ENCODE results near the gene MAPK9. TPM values are rescaled to one million over a fixed set of nuclear protein-coding genes. Genes with fewer than 3 reads are reported as not detected.

Gene MAPK9
- total RNA-seq, 1 donor from 2014 or later = 16.3 TPM

- ATAC-seq = no peak
Measured at GRCh38 chr5:180201051-180201987, 90.6 kb downstream of the MAPK9 start.

- ATAC-seq = no peak
Measured at GRCh38 chr5:180199390-180199789, 92.5 kb downstream of the MAPK9 start.

GRCh38 chr5:180198208-180198607, 93.7 kb downstream of the MAPK9 start:
- ATAC-seq = no peak

- no peak for ATAC-seq
Measured at GRCh38 chr5:180197016-180197702, 94.7 kb downstream of the MAPK9 start.

GRCh38 chr5:180194410-180195345, 97.2 kb downstream of the MAPK9 start:
- no peak for ATAC-seq

- no peak for ATAC-seq
Measured at GRCh38 chr5:180193749-180194375, 98.0 kb downstream of the MAPK9 start.

- no peak for ATAC-seq
Measured at GRCh38 chr5:180191716-180192115, 100.2 kb downstream of the MAPK9 start.

GRCh38 chr5:180187767-180188166, 104.1 kb downstream of the MAPK9 start:
- no peak for ATAC-seq

Other genes starting within 250 kb of the MAPK9 start
- gene RNF130, start 220.3 kb downstream of the MAPK9 start, total RNA-seq = 13.7 TPM
- not detected for gene RASGEF1C, start 82.9 kb downstream of the MAPK9 start, total RNA-seq
- 1.1 TPM for gene GFPT2, start 61.3 kb upstream of the MAPK9 start, total RNA-seq
- gene CNOT6, start 202.3 kb upstream of the MAPK9 start, total RNA-seq = 22.1 TPM

Data from esophagus mucosa (tissue), 1 donor.